Panc1 (cell line): Measurements from ENCODE around the gene TSC1. TPM values are rescaled to one million over a fixed set of nuclear protein-coding genes. Genes with fewer than 3 reads are reported as not detected.

Experiments used
- ATAC-seq: fragments of 200-7000 bp; cut with Tn5 transposase; 2 replicates; pipeline ENCODE4 v1.9.1; 2020; ENCODE audit warnings: mild to moderate bottlenecking, moderate library complexity
- BruUV-seq: library from RNA; stranded (reverse); fragments of 400-500 nt; replicated peaks from 2 replicates; lab custom pipeline; 2021; lab: Mats Ljungman, UMichigan
- CTCF ChIA-PET: fragments of 300-600 bp; sonication (Branson Sonifier 250); formaldehyde crosslinking; loops from one replicate; lab custom pipeline; 2022; ENCODE audit warnings: antibody characterized with exemption; lab: Charles Lee
- POLR2A ChIA-PET: fragments of 300-600 bp; sonication (Branson Sonifier 250); formaldehyde crosslinking; loops from one replicate; lab custom pipeline; 2022; ENCODE audit warnings: antibody characterized with exemption; lab: Charles Lee
- DNase-seq: peaks from one replicate; pipeline ENCODE4 v3.0.0-alpha.2; 2010; ENCODE audit warnings: low read depth, low spot score
- H3K27ac ChIP-seq: 2 replicates; pipeline ENCODE4 v1.5.1; 2011; ENCODE audit warnings: mild to moderate bottlenecking, low read length, inconsistent platforms
- H3K27me3 ChIP-seq: fragments of 200-500 bp; sonication (Bioruptor generic); 2 replicates; pipeline ENCODE4 v1.6.0; 2014; ENCODE audit warnings: low read length, inconsistent platforms; ENCODE audit not compliant: control insufficient read depth, insufficient read depth
- H3K36me3 ChIP-seq: fragments of 200-500 bp; sonication (Bioruptor generic); 2 replicates; pipeline ENCODE4 v1.5.1; 2014; ENCODE audit warnings: inconsistent platforms, mild to moderate bottlenecking, low read length, moderate library complexity; ENCODE audit not compliant: control insufficient read depth, insufficient read depth
- H3K4me1 ChIP-seq: 2 replicates; pipeline ENCODE4 v1.5.1; 2011; ENCODE audit warnings: inconsistent platforms, mild to moderate bottlenecking, low read length, moderate library complexity; ENCODE audit not compliant: control insufficient read depth, insufficient read depth
- H3K4me3 ChIP-seq, 2 experiments: 2 replicates each; pipeline ENCODE4 v1.5.1; 2011 to 2012; ENCODE audit warnings: low read depth in 2 of 2, low read length in 2 of 2, mild to moderate bottlenecking in 2 of 2, inconsistent platforms in 1 of 2, moderate library complexity in 1 of 2
- H3K9me3 ChIP-seq: fragments of 200-500 bp; sonication (Bioruptor generic); 2 replicates; pipeline ENCODE4 v1.5.1; 2014; ENCODE audit warnings: low read depth, mild to moderate bottlenecking, inconsistent platforms, low read length, moderate library complexity; ENCODE audit not compliant: control insufficient read depth, insufficient read depth
- CTCF ChIP-seq: fragments of 450-650 bp; IDR thresholded peaks from 2 replicates; pipeline ENCODE4 v1.5.1; 2017; ENCODE audit warnings: mild to moderate bottlenecking
- POLR2AphosphoS5 ChIP-seq: IDR thresholded peaks from 2 replicates; pipeline ENCODE4 v1.6.1; 2012; ENCODE audit warnings: mild to moderate bottlenecking, low read depth, low read length, moderate library complexity
- SIN3A ChIP-seq: IDR thresholded peaks from 2 replicates; pipeline ENCODE4 v1.6.1; 2012; ENCODE audit warnings: low read depth, mild to moderate bottlenecking, low read length, moderate library complexity, borderline replicate concordance; ENCODE audit not compliant: insufficient read depth
- TCF7L2 ChIP-seq: IDR thresholded peaks from 2 replicates; pipeline ENCODE4 v1.6.1; 2011; ENCODE audit warnings: mild to moderate bottlenecking, low read depth, low read length, inconsistent platforms
- in situ Hi-C: cut with HindIII; loops from 2 replicates; pipeline ENCODE4 v1.10.0; 2016; ENCODE audit warnings: low sequenced_read_pairs, low pct_unique_long_range_greater_than_20kb
- intact Hi-C: fragments of 100-400 bp; cut with micrococcal nuclease; formaldehyde crosslinking; loops from one replicate; pipeline ENCODE4 v1.10.0; 2022; ENCODE audit not compliant: unreplicated experiment
- total RNA-seq: library from RNA; stranded (reverse); gene quantifications from one replicate; pipeline ENCODE4 v1.2.1, GENCODE V29; 2021; ENCODE audit not compliant: unreplicated experiment
- TF ChIP-seq, protein P1 (sequence below), 2 experiments: IDR thresholded peaks; 2 replicates each; pipeline ENCODE4 v1.6.1; 2011 to 2012; ENCODE audit warnings: low read depth in 2 of 2, control low read depth in 1 of 2, low read length in 1 of 2, mild to moderate bottlenecking in 1 of 2, moderate library complexity in 1 of 2; ENCODE audit not compliant: insufficient read depth in 1 of 2

TSC1 gene
- total RNA-seq, 1 experiment from 2014 or later: 27.4 TPM

GRCh38 chr9:132973713-132974112 is 29.3 kb upstream of the TSC1 start:
- ChIA-PET CTCF (no interaction called here), POLR2A (no interaction called here)
- intact Hi-C loops (loop anchor here (10.0 kb wide), 1 partner anchor 169 kb away; no protein-coding TSS in a partner anchor), in situ Hi-C loops (no loop called here)
- BruUV-seq: no TSS peak
- no peak; the same call in 1 of the 2 replicates for ATAC-seq
- TF ChIP-seq POLR2AphosphoS5 (no peak), TCF7L2 (no peak), CTCF (no peak), SIN3A (no peak)
- TF ChIP-seq, protein P1, sequence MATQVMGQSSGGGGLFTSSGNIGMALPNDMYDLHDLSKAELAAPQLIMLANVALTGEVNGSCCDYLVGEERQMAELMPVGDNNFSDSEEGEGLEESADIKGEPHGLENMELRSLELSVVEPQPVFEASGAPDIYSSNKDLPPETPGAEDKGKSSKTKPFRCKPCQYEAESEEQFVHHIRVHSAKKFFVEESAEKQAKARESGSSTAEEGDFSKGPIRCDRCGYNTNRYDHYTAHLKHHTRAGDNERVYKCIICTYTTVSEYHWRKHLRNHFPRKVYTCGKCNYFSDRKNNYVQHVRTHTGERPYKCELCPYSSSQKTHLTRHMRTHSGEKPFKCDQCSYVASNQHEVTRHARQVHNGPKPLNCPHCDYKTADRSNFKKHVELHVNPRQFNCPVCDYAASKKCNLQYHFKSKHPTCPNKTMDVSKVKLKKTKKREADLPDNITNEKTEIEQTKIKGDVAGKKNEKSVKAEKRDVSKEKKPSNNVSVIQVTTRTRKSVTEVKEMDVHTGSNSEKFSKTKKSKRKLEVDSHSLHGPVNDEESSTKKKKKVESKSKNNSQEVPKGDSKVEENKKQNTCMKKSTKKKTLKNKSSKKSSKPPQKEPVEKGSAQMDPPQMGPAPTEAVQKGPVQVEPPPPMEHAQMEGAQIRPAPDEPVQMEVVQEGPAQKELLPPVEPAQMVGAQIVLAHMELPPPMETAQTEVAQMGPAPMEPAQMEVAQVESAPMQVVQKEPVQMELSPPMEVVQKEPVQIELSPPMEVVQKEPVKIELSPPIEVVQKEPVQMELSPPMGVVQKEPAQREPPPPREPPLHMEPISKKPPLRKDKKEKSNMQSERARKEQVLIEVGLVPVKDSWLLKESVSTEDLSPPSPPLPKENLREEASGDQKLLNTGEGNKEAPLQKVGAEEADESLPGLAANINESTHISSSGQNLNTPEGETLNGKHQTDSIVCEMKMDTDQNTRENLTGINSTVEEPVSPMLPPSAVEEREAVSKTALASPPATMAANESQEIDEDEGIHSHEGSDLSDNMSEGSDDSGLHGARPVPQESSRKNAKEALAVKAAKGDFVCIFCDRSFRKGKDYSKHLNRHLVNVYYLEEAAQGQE (IDR thresholded peaks at IDR 0.05; ENCODE audit: insufficient read depth in 1 of 2, low read depth in 2 of 2, low read length in 1 of 2): no peak
- Histone ChIP-seq H3K27ac (no peak overlapping the region), H3K4me1 (no peaks in the 10 kb centered on the region), H3K36me3 (no peaks in the 10 kb centered on the region), H3K27me3 (peaks cover 2% of the 10 kb centered on the region; the same call in 1 of the 2 replicates), H3K4me3 (no peak overlapping the region), H3K9me3 (no peaks in the 10 kb centered on the region)
- DNase-seq: no peak

- intact Hi-C loops: loop anchor here (10.0 kb wide), 1 partner anchor 168 kb away; no protein-coding TSS in a partner anchor
- CTCF ChIA-PET: no interaction called here
- no TSS peak for BruUV-seq
- POLR2A ChIA-PET: no interaction called here
- TF ChIP-seq SIN3A: no peak
- no peak for TF ChIP-seq POLR2AphosphoS5
- TF ChIP-seq CTCF: no peak
- no peak for TF ChIP-seq TCF7L2
- TF ChIP-seq, protein P1 (IDR thresholded peaks at IDR 0.05; ENCODE audit: insufficient read depth in 1 of 2, low read depth in 2 of 2, low read length in 1 of 2): no peak
- no peaks in the 10 kb centered on the region for H3K9me3 ChIP-seq
- no peak for ATAC-seq
- H3K27ac ChIP-seq: no peak overlapping the region
- no peak overlapping the region for H3K4me3 ChIP-seq
- no peaks in the 10 kb centered on the region for H3K4me1 ChIP-seq
- in situ Hi-C loops: no loop called here
- peaks cover under 1% of the 10 kb centered on the region; the same call in 1 of the 2 replicates for H3K27me3 ChIP-seq
- H3K36me3 ChIP-seq: no peaks in the 10 kb centered on the region
- DNase-seq: no peak
Measured at GRCh38 chr9:132973166-132973565, 28.8 kb upstream of the TSC1 start.
